Keratinocyte (primary cell): ENCODE results near the gene BMP3. TPM values are rescaled to one million over a fixed set of nuclear protein-coding genes. Genes with fewer than 3 reads are reported as not detected.
"Not testable (repeated sequence)": the region's sequence is repeated elsewhere in the genome, so short reads cannot be mapped to it uniquely, and the experiment has no call there.

ENCODE experiments used
- DNase-seq: peaks from one replicate; pipeline ENCODE4 v3.0.0-alpha.2; 2011; ENCODE audit warnings: low read depth, missing footprints, low spot score
- FAIRE-seq: peaks from 2 replicates; lab custom pipeline; 2011; peaks lifted over from hg19 to GRCh38; lab: Jason Lieb, UNC
- H2AFZ ChIP-seq: 2 replicates; pipeline ENCODE4 v1.6.0; 2012; ENCODE audit warnings: low read length, control low read depth, inconsistent platforms; ENCODE audit not compliant: control insufficient read depth
- H3K27ac ChIP-seq: 2 replicates; pipeline ENCODE4 v1.5.1; 2011; ENCODE audit warnings: low read length; ENCODE audit not compliant: control insufficient read depth, insufficient read depth
- H3K27me3 ChIP-seq: 3 replicates; pipeline ENCODE4 v1.6.0; 2011; ENCODE audit warnings: low read length; ENCODE audit not compliant: control insufficient read depth, insufficient read depth; ENCODE audit errors: extremely low read depth
- H3K36me3 ChIP-seq, 2 experiments: 2 replicates in 1 of 2; 3 replicates in 1 of 2; pipeline ENCODE4 v1.5.1; 2011; ENCODE audit warnings: low read length in 2 of 2, mild to moderate bottlenecking in 1 of 2; ENCODE audit not compliant: control insufficient read depth in 2 of 2, insufficient read depth in 2 of 2; ENCODE audit errors: extremely low read depth in 1 of 2
- H3K4me1 ChIP-seq: 3 replicates; pipeline ENCODE4 v1.5.1; 2011; ENCODE audit warnings: low read length; ENCODE audit not compliant: control insufficient read depth, insufficient read depth; ENCODE audit errors: extremely low read depth
- H3K4me2 ChIP-seq: 3 replicates; pipeline ENCODE4 v1.6.0; 2011; ENCODE audit warnings: low read depth, low read length; ENCODE audit not compliant: control insufficient read depth, insufficient read depth; ENCODE audit errors: extremely low read depth
- H3K4me3 ChIP-seq, 3 experiments: fragments of 200-600 bp in 1 of 3; sonication (generic) in 1 of 3; 2 replicates in 2 of 3; 3 replicates in 1 of 3; pipeline ENCODE4 v1.5.1; 2011 to 2016; ENCODE audit warnings: low read length in 3 of 3, mild to moderate bottlenecking in 3 of 3, control low read depth in 2 of 3, inconsistent platforms in 1 of 3, low read depth in 1 of 3, mixed read lengths in 1 of 3, mixed run types in 1 of 3, moderate library complexity in 1 of 3; ENCODE audit not compliant: control insufficient read depth in 2 of 3, insufficient read depth in 2 of 3; ENCODE audit errors: extremely low read depth in 1 of 3
- H3K79me2 ChIP-seq: 2 replicates; pipeline ENCODE4 v1.6.0; 2012; ENCODE audit warnings: low read length; ENCODE audit not compliant: control insufficient read depth, insufficient read depth
- H3K9ac ChIP-seq: 3 replicates; pipeline ENCODE4 v1.6.0; 2011; ENCODE audit warnings: low read length; ENCODE audit not compliant: control insufficient read depth, insufficient read depth; ENCODE audit errors: extremely low read depth
- H3K9me1 ChIP-seq: 3 replicates; pipeline ENCODE4 v1.6.0; 2011; ENCODE audit warnings: low read length; ENCODE audit not compliant: control insufficient read depth, insufficient read depth; ENCODE audit errors: extremely low read depth
- H3K9me3 ChIP-seq: 2 replicates; pipeline ENCODE4 v1.5.1; 2012; ENCODE audit warnings: low read depth, low read length; ENCODE audit not compliant: control insufficient read depth
- H4K20me1 ChIP-seq: 3 replicates; pipeline ENCODE4 v1.6.0; 2011; ENCODE audit warnings: low read length; ENCODE audit not compliant: control insufficient read depth, insufficient read depth; ENCODE audit errors: extremely low read depth
- EZH2 ChIP-seq: IDR thresholded peaks from one replicate; pipeline ENCODE4 v1.6.1; 2012; ENCODE audit warnings: inconsistent platforms, mild to moderate bottlenecking, low read length, moderate library complexity
- dilution Hi-C: fragments of 300-500 bp; cut with MboI; formaldehyde crosslinking; loops from one replicate; pipeline ENCODE4 v1.7.0; 2020; ENCODE audit warnings: low sequenced_read_pairs; ENCODE audit not compliant: extremely low pct_ligation_motif_present
- polyA plus RNA-seq, 5 experiments: library from polyadenylated mRNA; depleted of rRNA in 3 of 5; stranded (reverse) in 3 of 5; stranded (forward) in 1 of 5; unstranded in 1 of 5; fragments of >200 nt; gene quantifications; 1 replicate in 1 of 5; 2 replicates in 3 of 5; 3 replicates in 1 of 5; pipeline versions ENCODE4 v1.2.1 to v1.2.3, GENCODE V29; 2011 to 2012; ENCODE audit warnings: missing spikeins in 2 of 5, low read depth in 1 of 5, low replicate concordance in 1 of 5
- TF ChIP-seq, protein P1 (sequence below), 3 experiments: IDR thresholded peaks in 1 of 3; conservative IDR thresholded peaks in 1 of 3; optimal IDR thresholded peaks in 1 of 3; 2 replicates in 2 of 3; 3 replicates in 1 of 3; pipeline versions ENCODE3 to v1.5.1; 2011; ENCODE audit warnings: low read length in 3 of 3, mild to moderate bottlenecking in 3 of 3, moderate library complexity in 2 of 3, control low read depth in 1 of 3, inconsistent platforms in 1 of 3; ENCODE audit not compliant: insufficient read depth in 2 of 3; ENCODE audit errors: extremely low read depth in 1 of 3

The BMP3 gene
- polyA plus RNA-seq, 1 donor (not counting 4 experiments of a cell fraction or from before 2014, with no cell fraction given) = not detected

- Histone ChIP-seq H3K9me1 (no peaks in the 10 kb centered on the region), H3K79me2 (no peaks in the 10 kb centered on the region), H3K4me3 (no peak overlapping the region), H3K27me3 (no peaks in the 10 kb centered on the region), H3K4me1 (no peaks in the 10 kb centered on the region), H3K4me2 (no peak overlapping the region), H4K20me1 (no peaks in the 10 kb centered on the region), H2AFZ (no peak overlapping the region), H3K9me3 (no peaks in the 10 kb centered on the region), H3K27ac (no peak overlapping the region), H3K9ac (no peak overlapping the region), H3K36me3 (no peaks in the 10 kb centered on the region)
- DNase-seq = no peak
- dilution Hi-C loops = no loop called here
- FAIRE-seq = no peak
- TF ChIP-seq, protein P1, sequence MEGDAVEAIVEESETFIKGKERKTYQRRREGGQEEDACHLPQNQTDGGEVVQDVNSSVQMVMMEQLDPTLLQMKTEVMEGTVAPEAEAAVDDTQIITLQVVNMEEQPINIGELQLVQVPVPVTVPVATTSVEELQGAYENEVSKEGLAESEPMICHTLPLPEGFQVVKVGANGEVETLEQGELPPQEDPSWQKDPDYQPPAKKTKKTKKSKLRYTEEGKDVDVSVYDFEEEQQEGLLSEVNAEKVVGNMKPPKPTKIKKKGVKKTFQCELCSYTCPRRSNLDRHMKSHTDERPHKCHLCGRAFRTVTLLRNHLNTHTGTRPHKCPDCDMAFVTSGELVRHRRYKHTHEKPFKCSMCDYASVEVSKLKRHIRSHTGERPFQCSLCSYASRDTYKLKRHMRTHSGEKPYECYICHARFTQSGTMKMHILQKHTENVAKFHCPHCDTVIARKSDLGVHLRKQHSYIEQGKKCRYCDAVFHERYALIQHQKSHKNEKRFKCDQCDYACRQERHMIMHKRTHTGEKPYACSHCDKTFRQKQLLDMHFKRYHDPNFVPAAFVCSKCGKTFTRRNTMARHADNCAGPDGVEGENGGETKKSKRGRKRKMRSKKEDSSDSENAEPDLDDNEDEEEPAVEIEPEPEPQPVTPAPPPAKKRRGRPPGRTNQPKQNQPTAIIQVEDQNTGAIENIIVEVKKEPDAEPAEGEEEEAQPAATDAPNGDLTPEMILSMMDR (optimal IDR thresholded peaks at IDR 0.05 in 1 of 3, IDR thresholded peaks at IDR 0.05 in 1 of 3, conservative IDR thresholded peaks at IDR 0.05 in 1 of 3; ENCODE audit: extremely low read depth in 1 of 3, insufficient read depth in 2 of 3, low read length in 3 of 3) = no peak
- TF ChIP-seq EZH2 = no peak
Observed at GRCh38 chr4:81007417-81007816, 23.1 kb upstream of the BMP3 start.

DNA sequence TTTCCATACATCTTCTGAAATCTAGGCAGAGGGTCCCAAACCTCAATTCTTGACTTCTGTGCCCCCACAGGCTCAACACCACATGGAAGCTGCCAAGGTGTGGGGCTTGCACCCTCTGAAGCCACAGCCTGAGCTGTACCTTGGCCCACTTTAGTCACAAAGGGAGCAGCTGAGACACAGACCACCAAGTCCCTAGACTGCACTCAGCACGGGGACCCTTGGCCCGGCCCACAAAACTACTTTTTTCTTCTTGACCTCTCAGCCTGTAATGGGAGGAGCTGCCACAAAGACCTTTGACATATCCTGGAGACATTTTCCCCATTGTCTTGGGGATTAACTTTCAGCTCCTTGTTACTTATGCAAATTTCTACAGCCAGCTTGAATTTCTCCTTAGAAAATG, 13.9 kb upstream of the BMP3 start:
- DNase-seq, H3K9me3 ChIP-seq, H4K20me1 ChIP-seq, H3K4me1 ChIP-seq, H3K4me2 ChIP-seq, H3K27me3 ChIP-seq, H3K79me2 ChIP-seq, H3K9me1 ChIP-seq, H3K4me3 ChIP-seq, H3K36me3 ChIP-seq, H3K9ac ChIP-seq, H2AFZ ChIP-seq, H3K27ac ChIP-seq, dilution Hi-C loops, FAIRE-seq: not testable (repeated sequence)

GRCh38 chr4:81019006-81019405, 11.5 kb upstream of the BMP3 start:
- no peaks in the 10 kb centered on the region for H3K9me3 ChIP-seq
- no peaks in the 10 kb centered on the region for H3K79me2 ChIP-seq
- H3K9ac ChIP-seq = no peak overlapping the region
- no peak overlapping the region for H2AFZ ChIP-seq
- no peaks in the 10 kb centered on the region for H4K20me1 ChIP-seq
- no peak overlapping the region for H3K4me2 ChIP-seq
- DNase-seq = no peak
- H3K4me3 ChIP-seq = no peak overlapping the region
- H3K9me1 ChIP-seq = no peaks in the 10 kb centered on the region
- H3K27me3 ChIP-seq = no peaks in the 10 kb centered on the region
- TF ChIP-seq, protein P1 (optimal IDR thresholded peaks at IDR 0.05 in 1 of 3, IDR thresholded peaks at IDR 0.05 in 1 of 3, conservative IDR thresholded peaks at IDR 0.05 in 1 of 3; ENCODE audit: extremely low read depth in 1 of 3, insufficient read depth in 2 of 3, low read length in 3 of 3) = no peak
- TF ChIP-seq EZH2 = no peak
- FAIRE-seq = no peak
- dilution Hi-C loops = no loop called here
- H3K27ac ChIP-seq = no peak overlapping the region
- no peaks in the 10 kb centered on the region for H3K4me1 ChIP-seq
- H3K36me3 ChIP-seq = no peaks in the 10 kb centered on the region
